BLaER1 treated with 17β-estradiol and CSF1 and Interleukin-3, amounts not matched to agents 10 nM and 100 nM (cell line): ENCODE results near the gene ZNF44.
A peak's percentile ranks its signal among the peaks of the same experiment; 100 is the strongest.

Source experiments
- H3K27ac ChIP-seq, 11 experiments: shearing (Covaris generic); formaldehyde crosslinking; 2 replicates each; pipeline ENCODE4 v1.8.1; 2022
- H3K27me3 ChIP-seq, 11 experiments: shearing (Covaris generic); formaldehyde crosslinking; 2 replicates each; pipeline ENCODE4 v1.8.1; 2022
- H3K36me3 ChIP-seq, 11 experiments: shearing (Covaris generic); formaldehyde crosslinking; 2 replicates each; pipeline ENCODE4 v1.8.1; 2022
- H3K4me1 ChIP-seq, 10 experiments: shearing (Covaris generic); formaldehyde crosslinking; 2 replicates each; pipeline ENCODE4 v1.8.1; 2022
- H3K4me2 ChIP-seq, 11 experiments: shearing (Covaris generic); formaldehyde crosslinking; 2 replicates each; pipeline ENCODE4 v1.8.1; 2022
- H3K4me3 ChIP-seq, 10 experiments: shearing (Covaris generic); formaldehyde crosslinking; 2 replicates each; pipeline ENCODE4 v1.8.1; 2022
- H3K9ac ChIP-seq, 11 experiments: shearing (Covaris generic); formaldehyde crosslinking; 2 replicates each; pipeline ENCODE4 v1.8.1; 2022
- H3K9me3 ChIP-seq, 11 experiments: shearing (Covaris generic); formaldehyde crosslinking; replicated peaks in 1 of 11; 2 replicates each; pipeline ENCODE4 v1.8.1; 2022
- H4K20me1 ChIP-seq, 11 experiments: shearing (Covaris generic); formaldehyde crosslinking; 2 replicates each; pipeline ENCODE4 v1.8.1; 2022
- Cebpa-rat ChIP-seq, 11 experiments: shearing (Covaris generic); IDR thresholded peaks; 2 replicates each; pipeline ENCODE4 v1.8.1; 2022

Gene ZNF44

GRCh38 chr19:12237143-12237839, 57.4 kb downstream of the ZNF44 start:
- Histone ChIP-seq H3K4me2 (no peak overlapping the region), H3K4me1 (peaks cover 0 to 13% (median 5%) of the 10 kb centered on the region in 10 experiments; a peak in 9 of 20 replicates), H3K4me3 (0 out of 20 replicates have a peak overlapping the region, but pooled peaks of 1 of the 10 experiments have one; percentile 13), H4K20me1 (no peaks in the 10 kb centered on the region), H3K36me3 (peaks cover 36 to 92% (median 69%) of the 10 kb centered on the region in 11 experiments), H3K27me3 (no peaks in the 10 kb centered on the region), H3K27ac (no peak overlapping the region), H3K9me3 (peaks cover 81 to 97% (median 93%) of the 10 kb centered on the region in 11 experiments), H3K9ac (no peak overlapping the region)
- no peak for TF ChIP-seq Cebpa-rat (IDR thresholded peaks at IDR 0.05)

DNA sequence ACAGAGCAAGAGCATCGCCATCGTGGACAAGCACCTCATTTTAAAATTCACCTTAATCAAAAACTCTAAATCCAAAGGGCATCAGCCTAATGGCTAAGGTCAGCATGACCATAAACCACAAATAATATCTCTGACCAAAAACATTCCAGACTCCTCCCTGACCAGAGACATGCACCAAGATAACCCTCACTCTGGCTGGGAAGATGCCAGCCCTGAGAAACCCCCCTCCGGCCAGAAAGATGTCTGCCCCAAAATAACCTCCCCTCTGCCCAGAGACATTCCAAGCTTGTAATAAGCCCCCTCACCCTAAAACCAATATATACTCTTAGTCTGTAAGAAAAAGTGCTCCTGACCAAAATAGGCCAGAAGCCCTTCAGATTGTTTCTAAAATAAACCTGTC, 61.7 kb downstream of the ZNF44 start:
- no peak for TF ChIP-seq Cebpa-rat (IDR thresholded peaks at IDR 0.05)
- H3K27ac ChIP-seq: no peak overlapping the region
- peaks cover 72 to 95% (median 88%) of the 10 kb centered on the region in 11 experiments for H3K9me3 ChIP-seq
- no peak overlapping the region for H3K4me3 ChIP-seq
- no peak overlapping the region for H3K9ac ChIP-seq
- peaks cover 52 to 88% (median 71%) of the 10 kb centered on the region in 11 experiments for H3K36me3 ChIP-seq
- peak overlapping the region in 6 of 11 experiments; percentile 26 to 47 (median 40); a peak in 8 of 22 replicates for H3K4me2 ChIP-seq
- no peaks in the 10 kb centered on the region for H3K27me3 ChIP-seq
- H3K4me1 ChIP-seq: peaks cover 0 to 9% (median 5%) of the 10 kb centered on the region in 10 experiments; a peak in 9 of 20 replicates
- H4K20me1 ChIP-seq: no peaks in the 10 kb centered on the region

GRCh38 chr19:12230751-12231733, 63.6 kb downstream of the ZNF44 start:
- H3K4me2 ChIP-seq: no peak overlapping the region
- H3K9ac ChIP-seq: no peak overlapping the region
- peaks cover 0 to 9% (median 5%) of the 10 kb centered on the region in 10 experiments; a peak in 9 of 20 replicates for H3K4me1 ChIP-seq
- peaks cover 66 to 97% (median 87%) of the 10 kb centered on the region in 11 experiments for H3K9me3 ChIP-seq
- peaks cover 46 to 89% (median 64%) of the 10 kb centered on the region in 11 experiments for H3K36me3 ChIP-seq
- H3K4me3 ChIP-seq: no peak overlapping the region
- no peaks in the 10 kb centered on the region for H4K20me1 ChIP-seq
- no peaks in the 10 kb centered on the region for H3K27me3 ChIP-seq
- no peak overlapping the region for H3K27ac ChIP-seq
- TF ChIP-seq Cebpa-rat (IDR thresholded peaks at IDR 0.05): no peak

GRCh38 chr19:12229990-12230389, 64.7 kb downstream of the ZNF44 start:
- Histone ChIP-seq H3K4me1 (peaks cover 0 to 9% (median 5%) of the 10 kb centered on the region in 10 experiments; a peak in 9 of 20 replicates), H3K9me3 (peaks cover 64 to 97% (median 87%) of the 10 kb centered on the region in 11 experiments), H4K20me1 (no peaks in the 10 kb centered on the region), H3K27ac (no peak overlapping the region), H3K27me3 (no peaks in the 10 kb centered on the region), H3K36me3 (peaks cover 49 to 89% (median 63%) of the 10 kb centered on the region in 11 experiments), H3K9ac (no peak overlapping the region), H3K4me3 (no peak overlapping the region; a peak in 1 of 20 replicates), H3K4me2 (no peak overlapping the region)
- TF ChIP-seq Cebpa-rat (IDR thresholded peaks at IDR 0.05): no peak

- peaks cover 79 to 100% (median 96%) of the 10 kb centered on the region in 11 experiments for H3K9me3 ChIP-seq
- no peak overlapping the region for H3K9ac ChIP-seq
Measured at GRCh38 chr19:12224676-12225075, 70.0 kb downstream of the ZNF44 start.

GRCh38 chr19:12222980-12223630, 71.6 kb downstream of the ZNF44 start:
- H3K27ac ChIP-seq: no peak overlapping the region
- no peak overlapping the region for H3K9ac ChIP-seq
- H4K20me1 ChIP-seq: no peaks in the 10 kb centered on the region
- H3K36me3 ChIP-seq: peaks cover 58 to 95% (median 74%) of the 10 kb centered on the region in 11 experiments
- H3K27me3 ChIP-seq: no peaks in the 10 kb centered on the region
- no peaks in the 10 kb centered on the region for H3K4me1 ChIP-seq
- H3K9me3 ChIP-seq: peaks cover 87 to 100% (median 97%) of the 10 kb centered on the region in 11 experiments
- no peak overlapping the region for H3K4me2 ChIP-seq
- no peak for TF ChIP-seq Cebpa-rat (IDR thresholded peaks at IDR 0.05)
- no peak overlapping the region for H3K4me3 ChIP-seq

More at GRCh38 chr19:12224676-12225075, 70.0 kb downstream of the ZNF44 start:
- Histone ChIP-seq H3K27me3 (no peaks in the 10 kb centered on the region), H3K36me3 (peaks cover 50 to 92% (median 70%) of the 10 kb centered on the region in 11 experiments), H3K4me2 (no peak overlapping the region), H3K4me3 (no peak overlapping the region), H3K27ac (no peak overlapping the region), H3K4me1 (no peaks in the 10 kb centered on the region), H4K20me1 (no peaks in the 10 kb centered on the region)
- TF ChIP-seq Cebpa-rat (IDR thresholded peaks at IDR 0.05): no peak
